Measurements from ENCODE around the gene PTPN13.
A peak's percentile ranks its signal among the peaks of the same experiment; 100 is the strongest.

Gene PTPN13

GRCh38 chr4:86569103-86569870, 24.8 kb upstream of the PTPN13 start:
- Mint-ChIP-seq H3K4me3 (no peak overlapping the region), H3K36me3 (no peaks in the 10 kb centered on the region), H3K27ac (no peak overlapping the region), H3K27me3 (no peaks in the 10 kb centered on the region), H3K4me1 (ENCODE audit: low read depth) (no peaks in the 10 kb centered on the region), H3K9me3 (ENCODE audit: low read depth) (no peaks in the 10 kb centered on the region)

- no peak overlapping the region for H3K4me3 Mint-ChIP-seq
- no peaks in the 10 kb centered on the region for H3K36me3 Mint-ChIP-seq
- no peak overlapping the region for H3K27ac Mint-ChIP-seq
- H3K4me1 Mint-ChIP-seq (ENCODE audit: low read depth): no peaks in the 10 kb centered on the region
- H3K9me3 Mint-ChIP-seq (ENCODE audit: low read depth): no peaks in the 10 kb centered on the region
- peaks cover 2% of the 10 kb centered on the region for H3K27me3 Mint-ChIP-seq
These were observed 14.2 kb upstream of the PTPN13 start for GRCh38 chr4:86579941-86580340.

- no peak overlapping the region for H3K4me3 Mint-ChIP-seq
- H3K4me1 Mint-ChIP-seq (ENCODE audit: low read depth): no peaks in the 10 kb centered on the region
- no peaks in the 10 kb centered on the region for H3K9me3 Mint-ChIP-seq (ENCODE audit: low read depth)
- H3K36me3 Mint-ChIP-seq: no peaks in the 10 kb centered on the region
- peaks cover 2% of the 10 kb centered on the region for H3K27me3 Mint-ChIP-seq
- H3K27ac Mint-ChIP-seq: no peak overlapping the region
These were observed 11.7 kb upstream of the PTPN13 start for GRCh38 chr4:86582410-86582809.

- no peaks in the 10 kb centered on the region for H3K9me3 Mint-ChIP-seq (ENCODE audit: low read depth)
- H3K27ac Mint-ChIP-seq: no peak overlapping the region
- no peaks in the 10 kb centered on the region for H3K36me3 Mint-ChIP-seq
- no peak overlapping the region for H3K4me3 Mint-ChIP-seq
- H3K27me3 Mint-ChIP-seq: peaks cover 2% of the 10 kb centered on the region
- no peaks in the 10 kb centered on the region for H3K4me1 Mint-ChIP-seq (ENCODE audit: low read depth)
These were observed 7.9 kb upstream of the PTPN13 start for GRCh38 chr4:86586160-86586572.

- Mint-ChIP-seq H3K36me3 (no peaks in the 10 kb centered on the region), H3K27ac (no peak overlapping the region), H3K9me3 (ENCODE audit: low read depth) (no peaks in the 10 kb centered on the region), H3K4me1 (ENCODE audit: low read depth) (no peaks in the 10 kb centered on the region), H3K27me3 (peaks cover 2% of the 10 kb centered on the region), H3K4me3 (no peak overlapping the region)
These were observed 7.3 kb upstream of the PTPN13 start for GRCh38 chr4:86586626-86587380.

- H3K36me3 Mint-ChIP-seq: no peaks in the 10 kb centered on the region
- H3K27ac Mint-ChIP-seq: no peak overlapping the region
- H3K4me3 Mint-ChIP-seq: no peak overlapping the region
- H3K4me1 Mint-ChIP-seq (ENCODE audit: low read depth): no peaks in the 10 kb centered on the region
- no peaks in the 10 kb centered on the region for H3K9me3 Mint-ChIP-seq (ENCODE audit: low read depth)
- H3K27me3 Mint-ChIP-seq: peaks cover 3% of the 10 kb centered on the region
These were observed 6.6 kb upstream of the PTPN13 start for GRCh38 chr4:86587381-86588140.

- Mint-ChIP-seq H3K9me3 (ENCODE audit: low read depth) (no peaks in the 10 kb centered on the region), H3K27ac (no peak overlapping the region), H3K27me3 (peaks cover 29% of the 10 kb centered on the region), H3K4me3 (no peak overlapping the region), H3K36me3 (no peaks in the 10 kb centered on the region), H3K4me1 (ENCODE audit: low read depth) (peaks cover 18% of the 10 kb centered on the region)
These were observed 1.4 kb upstream of the PTPN13 start for GRCh38 chr4:86592553-86593249.

GRCh38 chr4:86594559-86595425, 677 bp downstream of the PTPN13 start:
- no peak overlapping the region for H3K27ac Mint-ChIP-seq
- H3K4me1 Mint-ChIP-seq (ENCODE audit: low read depth): peaks cover 18% of the 10 kb centered on the region
- peak overlapping the region; percentile 79 for H3K4me3 Mint-ChIP-seq
- H3K36me3 Mint-ChIP-seq: no peaks in the 10 kb centered on the region
- H3K9me3 Mint-ChIP-seq (ENCODE audit: low read depth): no peaks in the 10 kb centered on the region
- H3K27me3 Mint-ChIP-seq: peaks cover 31% of the 10 kb centered on the region

- H3K4me3 Mint-ChIP-seq: peak overlapping the region; percentile 79
- no peaks in the 10 kb centered on the region for H3K36me3 Mint-ChIP-seq
- no peaks in the 10 kb centered on the region for H3K9me3 Mint-ChIP-seq (ENCODE audit: low read depth)
- peaks cover 18% of the 10 kb centered on the region for H3K4me1 Mint-ChIP-seq (ENCODE audit: low read depth)
- H3K27ac Mint-ChIP-seq: no peak overlapping the region
- peaks cover 31% of the 10 kb centered on the region for H3K27me3 Mint-ChIP-seq
These were observed 1.3 kb downstream of the PTPN13 start for GRCh38 chr4:86595426-86595805.

- Mint-ChIP-seq H3K27ac (no peak overlapping the region), H3K9me3 (ENCODE audit: low read depth) (no peaks in the 10 kb centered on the region), H3K27me3 (peaks cover 31% of the 10 kb centered on the region), H3K36me3 (no peaks in the 10 kb centered on the region), H3K4me1 (ENCODE audit: low read depth) (peaks cover 18% of the 10 kb centered on the region), H3K4me3 (no peak overlapping the region)
These were observed 2.7 kb downstream of the PTPN13 start for GRCh38 chr4:86596807-86597206.

- no peaks in the 10 kb centered on the region for H3K9me3 Mint-ChIP-seq (ENCODE audit: low read depth)
- no peaks in the 10 kb centered on the region for H3K36me3 Mint-ChIP-seq
- no peak overlapping the region for H3K27ac Mint-ChIP-seq
- H3K4me3 Mint-ChIP-seq: no peak overlapping the region
- peaks cover 17% of the 10 kb centered on the region for H3K27me3 Mint-ChIP-seq
- H3K4me1 Mint-ChIP-seq (ENCODE audit: low read depth): peaks cover 7% of the 10 kb centered on the region
These were observed 6.0 kb downstream of the PTPN13 start for GRCh38 chr4:86600007-86600653.

GRCh38 chr4:86603311-86603885, 9.3 kb downstream of the PTPN13 start:
- Mint-ChIP-seq H3K36me3 (no peaks in the 10 kb centered on the region), H3K4me1 (ENCODE audit: low read depth) (no peaks in the 10 kb centered on the region), H3K27ac (no peak overlapping the region), H3K9me3 (ENCODE audit: low read depth) (no peaks in the 10 kb centered on the region), H3K27me3 (peaks cover 5% of the 10 kb centered on the region), H3K4me3 (no peak overlapping the region)

GRCh38 chr4:86606809-86607208, 12.7 kb downstream of the PTPN13 start:
- Mint-ChIP-seq H3K36me3 (no peaks in the 10 kb centered on the region), H3K27me3 (peaks cover 4% of the 10 kb centered on the region), H3K4me3 (no peak overlapping the region), H3K4me1 (ENCODE audit: low read depth) (no peaks in the 10 kb centered on the region), H3K9me3 (ENCODE audit: low read depth) (no peaks in the 10 kb centered on the region), H3K27ac (no peak overlapping the region)
